Stimulated activated CD8-positive, alpha-beta memory T cell treated with anti-CD3 and anti-CD28 coated beads, Interleukin-7, amount 100 ng/mL, for 4 hours (primary cell): ENCODE results near the gene PADI3.

ENCODE experiments used
- DNase-seq, 2 donors: peaks; one replicate each; pipeline ENCODE4 v3.0.0-alpha.2; 2020; ENCODE audit warnings: low read depth in 2 of 2

PADI3 gene, protein sequence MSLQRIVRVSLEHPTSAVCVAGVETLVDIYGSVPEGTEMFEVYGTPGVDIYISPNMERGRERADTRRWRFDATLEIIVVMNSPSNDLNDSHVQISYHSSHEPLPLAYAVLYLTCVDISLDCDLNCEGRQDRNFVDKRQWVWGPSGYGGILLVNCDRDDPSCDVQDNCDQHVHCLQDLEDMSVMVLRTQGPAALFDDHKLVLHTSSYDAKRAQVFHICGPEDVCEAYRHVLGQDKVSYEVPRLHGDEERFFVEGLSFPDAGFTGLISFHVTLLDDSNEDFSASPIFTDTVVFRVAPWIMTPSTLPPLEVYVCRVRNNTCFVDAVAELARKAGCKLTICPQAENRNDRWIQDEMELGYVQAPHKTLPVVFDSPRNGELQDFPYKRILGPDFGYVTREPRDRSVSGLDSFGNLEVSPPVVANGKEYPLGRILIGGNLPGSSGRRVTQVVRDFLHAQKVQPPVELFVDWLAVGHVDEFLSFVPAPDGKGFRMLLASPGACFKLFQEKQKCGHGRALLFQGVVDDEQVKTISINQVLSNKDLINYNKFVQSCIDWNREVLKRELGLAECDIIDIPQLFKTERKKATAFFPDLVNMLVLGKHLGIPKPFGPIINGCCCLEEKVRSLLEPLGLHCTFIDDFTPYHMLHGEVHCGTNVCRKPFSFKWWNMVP

GRCh38 chr1:17248781-17249180 lies at the start of gene PADI3:
PADI3 (plus strand) TSS chr1:17249098; CDS start chr1:17249138, 40 bp downstream.
- DNase-seq, result no peak

- no peak for DNase-seq
These were observed 49.4 kb upstream of the PADI3 start for GRCh38 chr1:17199267-17200044.

GRCh38 chr1:17200246-17200645 lies 48.7 kb upstream of the PADI3 start:
- no peak for DNase-seq

DNA sequence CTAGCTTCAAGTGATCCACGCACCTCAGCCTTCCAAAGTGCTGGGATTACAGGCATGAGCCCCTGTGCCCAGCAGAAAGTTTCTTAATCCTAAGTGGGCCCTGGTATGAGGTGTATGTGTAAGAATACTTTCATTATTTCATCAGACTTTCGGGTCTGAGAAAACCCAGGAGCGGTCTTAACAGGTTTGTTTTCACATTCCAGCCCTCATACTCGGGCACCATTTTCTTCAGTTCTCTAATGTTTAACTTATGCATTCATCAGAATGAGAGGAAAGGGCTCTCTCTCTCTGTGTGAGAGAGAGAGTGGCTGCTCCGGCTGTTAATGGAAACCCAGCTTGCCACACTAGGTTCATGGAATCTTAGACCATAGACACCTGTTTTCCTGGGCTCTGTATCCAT lies 48.1 kb upstream of the PADI3 start:
- no peak for DNase-seq

- DNase-seq, result no peak
These were observed 47.5 kb upstream of the PADI3 start for GRCh38 chr1:17201201-17202021.

DNA sequence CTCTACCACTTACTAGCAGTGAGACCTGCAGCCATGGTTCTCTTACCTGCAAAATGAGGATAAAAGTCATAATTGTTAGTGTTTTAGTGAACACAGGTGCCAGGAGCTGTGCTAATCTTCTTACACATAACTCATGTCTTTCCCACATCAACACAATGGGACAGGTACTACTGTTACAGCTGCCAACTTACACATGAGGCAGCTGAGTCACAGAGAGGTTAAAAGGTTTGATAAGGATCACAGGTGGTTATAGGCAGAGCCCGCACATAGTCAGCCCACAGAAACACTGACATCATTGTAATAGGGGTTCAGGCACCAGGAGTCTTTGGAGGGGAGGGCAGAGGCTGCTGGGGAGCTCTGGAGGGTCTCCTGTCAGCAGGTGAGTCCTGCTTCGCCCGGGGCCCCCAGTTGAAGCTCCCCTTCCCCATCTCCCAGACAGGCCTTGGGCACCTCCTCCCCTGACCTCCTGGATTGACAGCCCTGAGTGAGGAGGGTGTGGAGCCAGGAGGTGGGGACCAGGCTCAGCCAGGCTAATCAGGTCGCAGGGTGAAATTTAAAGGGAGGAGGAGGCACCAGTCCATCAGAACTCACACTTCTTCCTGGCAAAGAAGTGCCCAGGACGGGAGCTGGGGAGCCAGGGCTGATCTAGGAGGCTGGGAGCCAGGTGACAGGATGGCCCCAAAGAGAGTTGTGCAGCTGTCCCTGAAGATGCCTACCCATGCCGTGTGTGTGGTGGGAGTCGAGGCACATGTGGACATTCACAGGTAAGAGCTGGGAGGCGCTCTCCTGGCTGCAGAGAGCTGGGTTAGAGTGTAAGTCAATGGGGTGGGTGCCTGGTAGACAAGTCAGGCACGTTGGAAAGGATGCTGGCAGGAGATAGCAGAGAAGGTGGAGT lies 44.1 kb upstream of the PADI3 start, which contains the start of gene PADI1:
PADI1 (plus strand) TSS at position 583 of the 895 bp plus-strand sequence; CDS start at position 673, 90 bp downstream.
- no peak for DNase-seq

- no peak for DNase-seq
These were observed 43.2 kb upstream of the PADI3 start for GRCh38 chr1:17205652-17206051.

GRCh38 chr1:17206196-17206595 lies 42.7 kb upstream of the PADI3 start:
- DNase-seq, result no peak

- DNase-seq, result no peak
These were observed 41.9 kb upstream of the PADI3 start for GRCh38 chr1:17207046-17207445.

- DNase-seq, result no peak
These were observed 41.4 kb upstream of the PADI3 start for GRCh38 chr1:17207540-17207939.

DNA sequence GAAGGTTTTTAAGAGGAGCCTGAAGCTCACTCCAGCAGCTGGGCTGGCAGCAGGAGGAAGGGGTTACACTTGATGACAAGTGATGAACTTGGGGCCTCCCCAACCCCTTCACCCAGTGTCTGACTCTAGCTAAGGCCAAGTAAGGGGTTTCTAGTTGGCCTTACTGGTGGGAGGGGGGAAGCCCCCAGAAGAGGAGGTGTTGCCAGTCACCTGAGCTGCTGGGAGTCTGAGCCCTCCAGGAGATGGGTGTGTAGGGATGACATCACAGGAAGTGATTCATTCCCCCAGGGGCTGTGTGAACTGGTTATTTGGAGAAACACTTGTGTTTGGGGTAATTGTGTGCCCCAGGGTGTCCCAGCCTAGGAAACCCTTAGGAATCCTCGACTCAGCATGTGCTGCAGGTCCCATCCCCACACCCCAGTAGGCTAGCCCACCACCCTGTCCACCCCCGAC lies 40.9 kb upstream of the PADI3 start:
- peak; percentile 43 to 52 for DNase-seq

DNA sequence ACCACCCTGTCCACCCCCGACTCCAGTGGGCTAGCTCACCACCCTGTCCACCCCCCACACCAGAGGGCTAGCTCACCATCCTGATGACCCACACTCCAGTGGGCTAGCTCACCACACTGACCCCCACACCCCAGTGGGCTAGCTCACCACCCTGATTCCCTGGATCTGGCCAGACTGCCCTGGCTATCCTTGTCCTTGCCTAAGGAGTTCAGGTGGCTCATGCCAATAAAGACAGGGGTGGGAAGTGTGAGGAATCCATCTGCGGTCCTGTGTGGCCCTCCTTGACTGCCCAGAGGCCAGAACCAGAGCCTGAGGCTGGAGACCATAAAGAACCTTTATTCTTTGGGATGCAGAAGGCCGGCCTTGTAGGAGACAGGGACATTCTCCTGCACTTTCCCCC lies 40.4 kb upstream of the PADI3 start:
- DNase-seq, result no peak

GRCh38 chr1:17209430-17209829 lies 39.5 kb upstream of the PADI3 start:
- no peak for DNase-seq

- DNase-seq, result no peak
These were observed 38.7 kb upstream of the PADI3 start for GRCh38 chr1:17210176-17210575.

DNA sequence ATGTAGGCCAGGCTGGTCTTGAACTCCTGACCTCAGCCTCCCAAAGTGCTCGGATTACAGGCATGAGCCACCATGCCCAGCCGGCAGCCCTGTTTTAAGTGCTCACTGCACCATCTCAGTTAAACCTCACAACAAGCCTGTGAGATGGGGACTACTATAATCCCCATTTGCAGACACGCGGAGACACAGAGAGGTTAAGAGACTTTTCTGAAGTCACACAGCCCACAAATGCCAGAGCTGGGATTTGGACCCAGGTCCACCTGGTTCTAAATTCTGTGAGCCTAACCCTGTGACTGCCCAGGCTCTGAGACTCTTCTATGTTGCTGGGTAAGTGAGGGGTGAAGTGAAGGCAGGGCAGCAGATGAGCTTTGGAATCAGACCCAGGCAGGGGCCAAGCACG lies 37.5 kb upstream of the PADI3 start:
- DNase-seq, result no peak

- DNase-seq, result no peak
These were observed 36.9 kb upstream of the PADI3 start for GRCh38 chr1:17212009-17212408.

GRCh38 chr1:17212487-17213121 lies 36.3 kb upstream of the PADI3 start:
- DNase-seq, result peak; percentile 21 to 50

DNA sequence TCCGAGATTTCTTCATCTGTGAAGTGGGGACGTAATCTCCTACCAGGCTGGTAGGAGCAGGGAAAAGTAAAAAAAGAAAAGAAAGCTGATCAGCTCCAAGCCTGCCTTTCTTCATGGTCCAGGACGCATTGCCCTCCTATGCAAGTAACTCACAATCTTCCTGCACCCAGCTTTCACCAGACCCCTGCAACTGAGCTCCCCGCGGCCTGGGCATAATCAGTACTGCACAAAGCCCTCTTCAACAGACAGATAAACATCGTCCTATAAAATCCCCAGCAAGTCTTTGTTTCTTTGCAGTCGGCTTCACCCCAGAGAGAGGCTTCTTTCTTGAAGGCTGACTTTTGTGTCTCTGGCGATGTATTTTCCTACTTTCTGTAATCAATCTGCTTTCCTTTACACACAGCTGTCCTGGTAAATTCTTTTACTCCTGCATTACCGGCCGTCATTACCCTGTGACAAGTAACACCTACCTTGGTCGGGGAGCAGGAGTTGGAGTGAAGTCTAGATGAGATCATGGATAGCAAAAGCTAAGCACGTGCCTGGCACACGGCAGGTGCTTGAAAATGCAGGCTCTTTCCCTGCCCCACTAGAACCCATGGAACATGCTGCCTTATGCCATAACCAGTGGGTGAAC lies 35.6 kb upstream of the PADI3 start:
- no peak for DNase-seq

DNA sequence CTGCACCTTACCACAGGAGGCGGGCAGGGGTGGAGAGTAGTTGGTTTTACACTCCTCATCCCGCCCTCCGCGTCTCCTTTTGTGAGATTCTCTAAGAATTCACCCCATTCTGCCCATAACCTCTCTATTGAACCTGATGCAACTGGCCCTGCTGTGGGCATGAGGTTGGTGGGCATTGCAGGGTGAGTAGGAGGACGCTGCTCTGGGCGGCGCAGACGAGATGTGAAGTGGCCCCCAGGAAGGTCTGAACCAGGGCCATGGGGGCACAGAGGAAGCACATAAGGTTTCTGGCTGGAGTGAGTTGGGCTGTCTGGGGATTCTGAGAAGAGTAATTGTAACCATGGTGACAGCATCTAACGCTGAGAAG lies 35.1 kb upstream of the PADI3 start:
- DNase-seq, result no peak
